Loucy (cell line): ENCODE measurements around the gene FHIP1A.

Source experiments
- H2AFZ ChIP-seq: fragments of 200-600 bp; sonication (generic); 2 replicates; pipeline ENCODE4 v1.6.0; 2016; ENCODE audit warnings: antibody characterized with exemption, mild to moderate bottlenecking, low read length, moderate library complexity
- H3F3A ChIP-seq: fragments of 200-600 bp; 2 replicates; pipeline ENCODE4 v1.6.0; 2016; ENCODE audit warnings: antibody characterized with exemption, low read depth, mild to moderate bottlenecking
- H3K27me3 ChIP-seq: fragments of 200-600 bp; sonication (generic); 2 replicates; pipeline ENCODE4 v1.6.1; 2014; ENCODE audit warnings: low read length, mild to moderate bottlenecking; ENCODE audit not compliant: insufficient read depth, poor library complexity, severe bottlenecking
- H3K36me3 ChIP-seq: fragments of 200-600 bp; sonication (generic); 2 replicates; pipeline ENCODE4 v1.6.1; 2016; ENCODE audit warnings: low read length; ENCODE audit not compliant: insufficient read depth
- H3K4me1 ChIP-seq: fragments of 200-600 bp; sonication (generic); 2 replicates; pipeline ENCODE4 v1.5.1; 2014; ENCODE audit warnings: low read length, mild to moderate bottlenecking; ENCODE audit not compliant: insufficient read depth, poor library complexity, severe bottlenecking
- H3K4me2 ChIP-seq: fragments of 200-600 bp; sonication (generic); 2 replicates; pipeline ENCODE4 v1.6.0; 2014; ENCODE audit warnings: antibody characterized with exemption, low read length, low read depth, mild to moderate bottlenecking; ENCODE audit not compliant: poor library complexity, severe bottlenecking
- H3K4me3 ChIP-seq: fragments of 200-600 bp; sonication (generic); 2 replicates; pipeline ENCODE4 v1.5.1; 2014; ENCODE audit warnings: low read length, mild to moderate bottlenecking, mixed read lengths; ENCODE audit not compliant: poor library complexity, severe bottlenecking
- H3K79me2 ChIP-seq: fragments of 200-600 bp; sonication (generic); 2 replicates; pipeline ENCODE4 v1.6.1; 2014; ENCODE audit warnings: low read length; ENCODE audit not compliant: insufficient read depth
- H3K9ac ChIP-seq: fragments of 200-600 bp; sonication (generic); 2 replicates; pipeline ENCODE4 v1.6.0; 2014; ENCODE audit warnings: mild to moderate bottlenecking, low read depth, low read length, moderate library complexity; ENCODE audit not compliant: poor library complexity, severe bottlenecking
- H3K9me2 ChIP-seq: fragments of 200-600 bp; sonication (generic); replicated peaks from 2 replicates; pipeline ENCODE4 v1.6.1; 2016; ENCODE audit warnings: low read depth, low read length, mixed read lengths
- H3K9me3 ChIP-seq: fragments of 200-600 bp; sonication (generic); 2 replicates; pipeline ENCODE4 v1.6.1; 2014; ENCODE audit warnings: mild to moderate bottlenecking, antibody characterized with exemption, low read length, low read depth; ENCODE audit not compliant: insufficient read depth
- H4K20me1 ChIP-seq: fragments of 200-600 bp; sonication (generic); 2 replicates; pipeline ENCODE4 v1.6.0; 2014; ENCODE audit warnings: antibody characterized with exemption, low read length, mild to moderate bottlenecking; ENCODE audit not compliant: insufficient read depth, poor library complexity, severe bottlenecking
- EZH2phosphoT487 ChIP-seq: fragments of 200-600 bp; IDR thresholded peaks from 2 replicates; pipeline ENCODE4 v1.6.1; 2018; ENCODE audit warnings: antibody characterized with exemption, mild to moderate bottlenecking, moderate library complexity, borderline replicate concordance
- TF ChIP-seq, protein P1 (sequence below): fragments of 200-600 bp; sonication (generic); conservative IDR thresholded peaks from 2 replicates; pipeline ENCODE4 v1.5.1; 2014; ENCODE audit warnings: mild to moderate bottlenecking, antibody characterized with exemption, low read length

FHIP1A gene

GRCh38 chr4:151438154-151438553, 29.2 kb downstream of the FHIP1A start:
- Histone ChIP-seq H2AFZ (no peak overlapping the region), H3K9me3 (no peaks in the 10 kb centered on the region), H3K4me2 (no peak overlapping the region), H3K79me2 (no peaks in the 10 kb centered on the region), H3K36me3 (no peaks in the 10 kb centered on the region), H3K4me1 (no peaks in the 10 kb centered on the region), H3F3A (no peaks in the 10 kb centered on the region), H4K20me1 (no peaks in the 10 kb centered on the region), H3K9me2 (0 out of 2 replicates have a peak, but pooled peaks cover 6% of the 10 kb centered on the region), H3K9ac (no peak overlapping the region), H3K27me3 (no peaks in the 10 kb centered on the region), H3K4me3 (no peak overlapping the region)
- no peak for TF ChIP-seq EZH2phosphoT487
- TF ChIP-seq, protein P1, sequence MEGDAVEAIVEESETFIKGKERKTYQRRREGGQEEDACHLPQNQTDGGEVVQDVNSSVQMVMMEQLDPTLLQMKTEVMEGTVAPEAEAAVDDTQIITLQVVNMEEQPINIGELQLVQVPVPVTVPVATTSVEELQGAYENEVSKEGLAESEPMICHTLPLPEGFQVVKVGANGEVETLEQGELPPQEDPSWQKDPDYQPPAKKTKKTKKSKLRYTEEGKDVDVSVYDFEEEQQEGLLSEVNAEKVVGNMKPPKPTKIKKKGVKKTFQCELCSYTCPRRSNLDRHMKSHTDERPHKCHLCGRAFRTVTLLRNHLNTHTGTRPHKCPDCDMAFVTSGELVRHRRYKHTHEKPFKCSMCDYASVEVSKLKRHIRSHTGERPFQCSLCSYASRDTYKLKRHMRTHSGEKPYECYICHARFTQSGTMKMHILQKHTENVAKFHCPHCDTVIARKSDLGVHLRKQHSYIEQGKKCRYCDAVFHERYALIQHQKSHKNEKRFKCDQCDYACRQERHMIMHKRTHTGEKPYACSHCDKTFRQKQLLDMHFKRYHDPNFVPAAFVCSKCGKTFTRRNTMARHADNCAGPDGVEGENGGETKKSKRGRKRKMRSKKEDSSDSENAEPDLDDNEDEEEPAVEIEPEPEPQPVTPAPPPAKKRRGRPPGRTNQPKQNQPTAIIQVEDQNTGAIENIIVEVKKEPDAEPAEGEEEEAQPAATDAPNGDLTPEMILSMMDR: no peak

GRCh38 chr4:151439320-151439719, 30.3 kb downstream of the FHIP1A start:
- TF ChIP-seq, protein P1: no peak
- no peak for TF ChIP-seq EZH2phosphoT487
- Histone ChIP-seq H3K36me3 (no peaks in the 10 kb centered on the region), H4K20me1 (no peaks in the 10 kb centered on the region), H3K9me2 (0 out of 2 replicates have a peak, but pooled peaks cover 5% of the 10 kb centered on the region), H3K4me1 (no peaks in the 10 kb centered on the region), H3F3A (no peaks in the 10 kb centered on the region), H3K79me2 (no peaks in the 10 kb centered on the region), H3K4me3 (no peak overlapping the region), H3K9ac (no peak overlapping the region), H3K4me2 (no peak overlapping the region), H2AFZ (no peak overlapping the region), H3K9me3 (no peaks in the 10 kb centered on the region), H3K27me3 (no peaks in the 10 kb centered on the region)

DNA sequence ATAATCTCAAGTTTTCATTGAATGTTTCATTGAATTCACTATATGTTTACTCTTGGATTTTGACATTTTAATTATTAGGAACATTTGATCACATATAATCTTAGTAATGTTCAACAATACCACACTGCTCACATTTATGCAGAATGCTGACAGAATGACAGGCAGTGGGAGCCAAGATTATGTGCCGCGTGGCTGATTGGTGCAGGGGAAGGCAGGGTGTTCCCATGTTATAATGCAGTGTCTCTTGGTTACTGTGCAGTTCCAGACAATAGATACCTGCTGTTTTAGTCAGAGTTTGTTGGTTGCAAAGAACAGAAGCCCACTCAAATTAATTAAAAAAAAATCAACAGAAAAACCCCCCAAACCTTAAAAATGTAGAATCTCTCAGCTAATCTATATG, 33.0 kb downstream of the FHIP1A start:
- no peak overlapping the region for H3K4me2 ChIP-seq
- no peak overlapping the region for H3K4me3 ChIP-seq
- no peaks in the 10 kb centered on the region for H3K36me3 ChIP-seq
- TF ChIP-seq EZH2phosphoT487: no peak
- TF ChIP-seq, protein P1: no peak
- H4K20me1 ChIP-seq: no peaks in the 10 kb centered on the region
- no peaks in the 10 kb centered on the region for H3K79me2 ChIP-seq
- no peak overlapping the region for H3K9ac ChIP-seq
- no peaks in the 10 kb centered on the region for H3K9me2 ChIP-seq
- no peaks in the 10 kb centered on the region for H3F3A ChIP-seq
- H2AFZ ChIP-seq: no peak overlapping the region
- H3K4me1 ChIP-seq: no peaks in the 10 kb centered on the region
- no peaks in the 10 kb centered on the region for H3K9me3 ChIP-seq
- no peaks in the 10 kb centered on the region for H3K27me3 ChIP-seq
